Activated naive CD8-positive, alpha-beta T cell treated with anti-CD3 and anti-CD28 coated beads for 36 hours (primary cell): ENCODE results near the gene MTCP1. TPM values are rescaled to one million over a fixed set of nuclear protein-coding genes. Genes with fewer than 3 reads are reported as not detected.
A peak's percentile ranks its signal among the peaks of the same experiment; 100 is the strongest.

Experiments used
- DNase-seq: peaks from one replicate; pipeline ENCODE4 v3.0.0; 2021
- H3K27ac Mint-ChIP-seq: one replicate; pipeline ENCODE4 v1.8.0; 2022; ENCODE audit warnings: mild to moderate bottlenecking, moderate library complexity, mixed read lengths
- H3K27me3 Mint-ChIP-seq: one replicate; pipeline ENCODE4 v1.8.0; 2022; ENCODE audit warnings: mild to moderate bottlenecking, mixed read lengths
- H3K36me3 Mint-ChIP-seq: one replicate; pipeline ENCODE4 v1.8.0; 2021; ENCODE audit warnings: mild to moderate bottlenecking, mixed read lengths
- H3K4me1 Mint-ChIP-seq: one replicate; pipeline ENCODE4 v1.8.0; 2021; ENCODE audit warnings: mixed read lengths
- H3K4me3 Mint-ChIP-seq: one replicate; pipeline ENCODE4 v1.8.0; 2022; ENCODE audit warnings: mild to moderate bottlenecking, moderate library complexity, mixed read lengths
- H3K9me3 Mint-ChIP-seq: one replicate; pipeline ENCODE4 v1.8.0; 2022; ENCODE audit warnings: mixed read lengths
- total RNA-seq, 2 experiments: library from RNA; stranded (reverse); gene quantifications; one replicate each; pipeline ENCODE4 v1.2.3, GENCODE V29; 2021

Gene MTCP1, protein sequence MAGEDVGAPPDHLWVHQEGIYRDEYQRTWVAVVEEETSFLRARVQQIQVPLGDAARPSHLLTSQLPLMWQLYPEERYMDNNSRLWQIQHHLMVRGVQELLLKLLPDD
- total RNA-seq = 10 to 100 TPM; 17.2 to 19.9 TPM

- Mint-ChIP-seq H3K4me3 (peak within 1 kb of the TSS; percentile 92), H3K36me3 (peaks cover 25% of the 10 kb centered on the region), H3K27me3 (no peaks in the 10 kb centered on the region), H3K4me1 (peaks cover 35% of the 10 kb centered on the region), H3K27ac (peak within 1 kb of the TSS; percentile 94), H3K9me3 (no peaks in the 10 kb centered on the region)
- peak; percentile 82 for DNase-seq
Measured at GRCh38 chrX:155070975-155071693, at the start of gene MTCP1, which contains the start of the genes BRCC3 and CMC4. TSS of gene MTCP1 (minus strand) at chrX:155071136. CDS start at chrX:155066010, 5,126 bp downstream. TSS of gene BRCC3 (plus strand) at chrX:155071508. CDS start at chrX:155071528, 20 bp downstream. TSS of gene CMC4 (minus strand) at chrX:155071136. CDS start at chrX:155064023, 7,113 bp downstream.

GRCh38 chrX:155115174-155115819, 44.4 kb upstream of the MTCP1 start:
- no peaks in the 10 kb centered on the region for H3K27me3 Mint-ChIP-seq
- no peak overlapping the region for H3K27ac Mint-ChIP-seq
- no peak for DNase-seq
- no peak overlapping the region for H3K4me3 Mint-ChIP-seq
- no peaks in the 10 kb centered on the region for H3K9me3 Mint-ChIP-seq
- no peaks in the 10 kb centered on the region for H3K4me1 Mint-ChIP-seq
- peaks cover 35% of the 10 kb centered on the region for H3K36me3 Mint-ChIP-seq

DNA sequence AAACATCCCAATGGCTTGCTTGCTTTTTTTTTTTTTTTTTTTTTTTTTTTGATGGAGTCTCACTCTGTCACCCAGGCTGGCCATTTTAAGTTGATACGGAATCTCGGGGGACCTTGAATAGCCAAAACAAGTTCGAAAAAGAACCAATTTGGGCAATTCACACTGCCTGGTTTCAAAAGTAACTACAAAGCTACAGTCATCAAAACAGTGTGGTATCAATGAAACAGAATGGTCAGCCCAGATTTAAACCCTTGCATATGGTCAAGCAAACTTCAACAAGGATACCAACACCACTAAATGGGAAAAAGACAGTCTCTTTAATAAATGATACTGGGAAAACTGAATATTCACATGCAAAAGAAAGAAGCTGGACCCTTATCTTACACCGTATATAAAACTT, 42.2 kb upstream of the MTCP1 start:
- H3K4me1 Mint-ChIP-seq = peaks cover 8% of the 10 kb centered on the region
- no peaks in the 10 kb centered on the region for H3K9me3 Mint-ChIP-seq
- peaks cover 36% of the 10 kb centered on the region for H3K36me3 Mint-ChIP-seq
- H3K27me3 Mint-ChIP-seq = no peaks in the 10 kb centered on the region
- H3K27ac Mint-ChIP-seq = no peak overlapping the region
- no peak overlapping the region for H3K4me3 Mint-ChIP-seq
- no peak for DNase-seq

- no peak for DNase-seq
- Mint-ChIP-seq H3K27me3 (no peaks in the 10 kb centered on the region), H3K27ac (no peak overlapping the region), H3K9me3 (no peaks in the 10 kb centered on the region), H3K36me3 (peaks cover 42% of the 10 kb centered on the region), H3K4me3 (no peak overlapping the region), H3K4me1 (peaks cover 13% of the 10 kb centered on the region)
Measured at GRCh38 chrX:155112171-155112570, 41.2 kb upstream of the MTCP1 start.

- H3K4me1 Mint-ChIP-seq = peaks cover 13% of the 10 kb centered on the region
- no peak for DNase-seq
- H3K27me3 Mint-ChIP-seq = no peaks in the 10 kb centered on the region
- H3K36me3 Mint-ChIP-seq = peaks cover 31% of the 10 kb centered on the region
- H3K27ac Mint-ChIP-seq = no peak overlapping the region
- H3K4me3 Mint-ChIP-seq = no peak overlapping the region
- no peaks in the 10 kb centered on the region for H3K9me3 Mint-ChIP-seq
Measured at GRCh38 chrX:155108427-155108826, 37.5 kb upstream of the MTCP1 start.

DNA sequence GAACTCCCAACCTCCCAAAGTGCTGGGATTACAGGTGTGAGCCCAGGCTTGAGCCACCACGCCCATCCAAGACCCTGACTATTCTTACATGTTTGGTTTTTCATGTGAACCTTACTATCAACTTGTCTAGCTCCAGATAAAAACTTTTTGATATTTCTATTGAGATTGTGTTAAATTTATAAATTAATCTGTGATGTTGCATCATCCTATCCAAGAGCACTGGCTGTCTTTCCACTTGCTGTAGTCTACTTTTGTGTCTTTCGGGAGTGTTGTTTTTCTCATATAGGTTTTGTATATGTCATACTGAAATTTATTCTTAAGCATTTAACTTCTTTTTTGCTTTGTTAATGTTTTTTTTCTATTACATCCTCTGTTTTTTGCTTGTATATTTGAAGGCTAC, 35.0 kb upstream of the MTCP1 start:
- H3K4me3 Mint-ChIP-seq = no peak overlapping the region
- peaks cover 22% of the 10 kb centered on the region for H3K36me3 Mint-ChIP-seq
- no peaks in the 10 kb centered on the region for H3K27me3 Mint-ChIP-seq
- DNase-seq = no peak
- H3K27ac Mint-ChIP-seq = no peak overlapping the region
- no peaks in the 10 kb centered on the region for H3K9me3 Mint-ChIP-seq
- peaks cover 13% of the 10 kb centered on the region for H3K4me1 Mint-ChIP-seq

DNA sequence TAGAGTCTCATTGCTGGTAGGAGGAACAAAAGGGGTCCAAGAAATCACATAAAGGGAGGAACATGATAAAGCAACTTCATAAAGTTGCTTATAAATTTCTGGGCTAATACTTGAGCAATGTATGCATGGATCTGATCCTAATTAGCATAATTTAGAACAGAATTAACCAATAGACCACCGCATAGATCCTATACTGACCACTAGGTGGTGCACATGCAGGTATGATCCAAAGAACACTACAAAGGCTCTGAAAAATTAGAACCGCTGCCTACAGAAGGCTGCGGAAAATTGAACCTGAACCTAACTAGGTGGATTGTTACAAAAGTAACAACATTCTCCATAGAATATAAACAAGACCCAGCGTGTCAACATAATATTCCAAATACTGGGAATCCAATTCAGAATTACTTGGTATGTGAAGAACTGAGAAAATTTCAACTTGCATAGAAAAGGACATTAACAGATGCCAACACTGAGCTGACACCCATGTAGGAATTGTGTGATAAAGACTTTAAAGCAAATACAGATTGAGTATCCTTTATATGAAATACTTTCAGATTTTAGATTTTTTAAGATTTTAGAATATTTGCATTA, 23.6 kb upstream of the MTCP1 start:
- Mint-ChIP-seq H3K36me3 (peaks cover 18% of the 10 kb centered on the region), H3K4me3 (no peak overlapping the region), H3K27ac (no peak overlapping the region), H3K4me1 (no peaks in the 10 kb centered on the region), H3K9me3 (no peaks in the 10 kb centered on the region), H3K27me3 (no peaks in the 10 kb centered on the region)
- peak; percentile 5 for DNase-seq

- peaks cover 3% of the 10 kb centered on the region for H3K4me1 Mint-ChIP-seq
- H3K27ac Mint-ChIP-seq = no peak overlapping the region
- peaks cover 4% of the 10 kb centered on the region for H3K36me3 Mint-ChIP-seq
- no peaks in the 10 kb centered on the region for H3K9me3 Mint-ChIP-seq
- H3K4me3 Mint-ChIP-seq = no peak overlapping the region
- no peak for DNase-seq
- no peaks in the 10 kb centered on the region for H3K27me3 Mint-ChIP-seq
Measured at GRCh38 chrX:155086961-155087735, 16.2 kb upstream of the MTCP1 start.

- H3K27ac Mint-ChIP-seq = no peak overlapping the region
- no peak overlapping the region for H3K4me3 Mint-ChIP-seq
Measured at GRCh38 chrX:155086202-155086840, 15.4 kb upstream of the MTCP1 start.

DNA sequence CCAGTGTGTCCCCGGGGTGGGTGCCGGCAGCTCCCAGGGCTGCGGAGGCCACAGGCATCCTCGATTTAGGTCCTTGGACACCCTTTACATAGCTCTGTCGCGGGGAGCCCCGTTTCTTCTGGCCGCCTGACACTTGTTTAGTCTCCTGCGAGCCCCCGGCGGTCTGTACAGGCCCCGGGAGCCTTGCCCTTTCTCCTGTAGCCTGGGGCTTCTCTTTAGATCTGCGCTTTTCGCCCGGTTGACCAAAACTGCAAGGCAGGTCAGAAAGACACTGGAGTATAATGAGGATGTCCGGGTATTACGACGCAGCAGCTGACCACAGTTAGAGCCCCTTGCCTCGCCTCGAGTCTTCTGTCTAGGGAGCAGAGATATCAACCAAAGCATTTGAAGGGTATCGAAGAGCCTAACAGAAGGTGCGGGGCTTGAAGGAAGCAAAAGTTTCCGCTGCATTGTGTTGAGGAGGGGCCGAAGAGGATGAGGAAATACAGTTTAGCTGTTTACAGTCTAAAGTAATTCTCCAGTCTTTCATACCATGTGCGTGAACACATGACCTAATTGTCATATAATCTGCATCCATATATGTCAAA, 851 bp upstream of the MTCP1 start:
- no peaks in the 10 kb centered on the region for H3K27me3 Mint-ChIP-seq
- no peak for DNase-seq
- no peaks in the 10 kb centered on the region for H3K9me3 Mint-ChIP-seq
- peak overlapping the region; percentile 94 for H3K27ac Mint-ChIP-seq
- H3K36me3 Mint-ChIP-seq = peaks cover 28% of the 10 kb centered on the region
- peaks cover 35% of the 10 kb centered on the region for H3K4me1 Mint-ChIP-seq
- peak overlapping the region; percentile 92 for H3K4me3 Mint-ChIP-seq

More at GRCh38 chrX:155086202-155086840, 15.4 kb upstream of the MTCP1 start:
- peaks cover 3% of the 10 kb centered on the region for H3K4me1 Mint-ChIP-seq
- H3K36me3 Mint-ChIP-seq = peaks cover 4% of the 10 kb centered on the region
- no peaks in the 10 kb centered on the region for H3K27me3 Mint-ChIP-seq
- H3K9me3 Mint-ChIP-seq = no peaks in the 10 kb centered on the region
- DNase-seq = peak; percentile 43

DNA sequence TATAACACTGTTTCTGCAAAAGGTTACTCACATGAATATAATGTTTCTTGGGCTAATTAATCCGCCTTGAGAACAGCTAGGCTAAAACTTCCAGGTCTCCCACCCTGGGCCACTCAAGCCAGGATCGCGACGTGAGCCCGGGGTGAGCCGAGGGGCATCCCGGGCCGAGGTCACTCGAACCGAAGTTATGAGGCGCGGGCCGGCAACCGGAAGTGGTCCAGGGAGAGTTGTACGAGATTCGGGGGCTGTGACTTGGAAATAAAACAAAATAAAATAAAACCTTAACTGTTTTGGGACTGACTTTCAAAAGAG, 317 bp downstream of the MTCP1 start:
- Mint-ChIP-seq H3K27me3 (no peaks in the 10 kb centered on the region), H3K9me3 (no peaks in the 10 kb centered on the region), H3K4me3 (peak overlapping the region; percentile 80), H3K4me1 (peaks cover 35% of the 10 kb centered on the region), H3K27ac (peak overlapping the region; percentile 89), H3K36me3 (peaks cover 24% of the 10 kb centered on the region)
- no peak for DNase-seq

GRCh38 chrX:155070038-155070437, 898 bp downstream of the MTCP1 start:
- Mint-ChIP-seq H3K36me3 (peaks cover 20% of the 10 kb centered on the region), H3K4me1 (peaks cover 35% of the 10 kb centered on the region), H3K4me3 (peak overlapping the region; percentile 80), H3K9me3 (no peaks in the 10 kb centered on the region), H3K27ac (peak overlapping the region; percentile 89), H3K27me3 (no peaks in the 10 kb centered on the region)
- no peak for DNase-seq

- Mint-ChIP-seq H3K4me3 (peak overlapping the region; percentile 80), H3K4me1 (peaks cover 34% of the 10 kb centered on the region), H3K36me3 (peaks cover 20% of the 10 kb centered on the region), H3K27ac (no peak overlapping the region), H3K9me3 (no peaks in the 10 kb centered on the region), H3K27me3 (no peaks in the 10 kb centered on the region)
- no peak for DNase-seq
Measured at GRCh38 chrX:155069414-155069813, 1.5 kb downstream of the MTCP1 start.

- H3K36me3 Mint-ChIP-seq = peaks cover 9% of the 10 kb centered on the region
- H3K4me1 Mint-ChIP-seq = peaks cover 23% of the 10 kb centered on the region
- DNase-seq = no peak
- H3K27me3 Mint-ChIP-seq = no peaks in the 10 kb centered on the region
- peak overlapping the region; percentile 51 for H3K4me3 Mint-ChIP-seq
- peak overlapping the region; percentile 67 for H3K27ac Mint-ChIP-seq
- no peaks in the 10 kb centered on the region for H3K9me3 Mint-ChIP-seq
Measured at GRCh38 chrX:155068165-155068564, 2.8 kb downstream of the MTCP1 start.
